SK-N-SH (cell line): ENCODE data around the gene DPEP2. TPM values are rescaled to one million over a fixed set of nuclear protein-coding genes. Genes with fewer than 3 reads are reported as not detected.
"Not testable (repeated sequence)": the region's sequence is repeated elsewhere in the genome, so short reads cannot be mapped to it uniquely, and the experiment has no call there.

Source experiments
- CTCF ChIA-PET: fragments of 300-600, 350-600 bp; formaldehyde crosslinking; extraction: SDS; loops from one replicate; lab custom pipeline; 2021; lab: Yijun Ruan, JAX
- POLR2A ChIA-PET: fragments of 350-600 bp; sonication (Branson Sonifier 250); formaldehyde crosslinking; extraction: SDS; loops from one replicate; lab custom pipeline; 2020; ENCODE audit warnings: antibody characterized with exemption, inconsistent platforms; lab: Yijun Ruan, JAX
- DNase-seq: peaks from one replicate; pipeline ENCODE4 v3.0.0; 2012
- H2AFZ ChIP-seq: fragments of 200-600 bp; sonication (generic); 2 replicates; pipeline ENCODE4 v1.8.1; 2016; ENCODE audit warnings: antibody characterized with exemption, mild to moderate bottlenecking, low read depth
- H3F3A ChIP-seq: fragments of 200-600 bp; sonication (generic); replicated peaks from 2 replicates; pipeline ENCODE3; 2016; ENCODE audit warnings: antibody characterized with exemption, mild to moderate bottlenecking; ENCODE audit not compliant: insufficient read depth
- H3K27ac ChIP-seq, 2 experiments: fragments of 200-500 bp in 1 of 2; fragments of 200-600 bp in 1 of 2; sonication (Bioruptor generic) in 1 of 2; sonication (generic), shearing (Covaris generic) in 1 of 2; 2 replicates each; pipeline versions ENCODE4 v1.5.1 to v1.6.1; 2014 to 2016; ENCODE audit warnings: low read depth in 2 of 2, inconsistent platforms in 1 of 2, low read length in 1 of 2, mild to moderate bottlenecking in 1 of 2, mixed read lengths in 1 of 2
- H3K27me3 ChIP-seq: fragments of 200-600 bp; sonication (generic), shearing (Covaris generic); 2 replicates; pipeline ENCODE4 v1.6.1; 2016; ENCODE audit warnings: mixed run types; ENCODE audit not compliant: insufficient read depth
- H3K36me3 ChIP-seq, 2 experiments: fragments of 200-500 bp in 1 of 2; fragments of 200-600 bp in 1 of 2; sonication (Bioruptor generic) in 1 of 2; sonication (generic) in 1 of 2; replicated peaks in 1 of 2; 2 replicates each; pipeline versions ENCODE3 to v1.5.1; 2014 to 2016; ENCODE audit warnings: low read length in 1 of 2, mild to moderate bottlenecking in 1 of 2; ENCODE audit not compliant: insufficient read depth in 2 of 2, control insufficient read depth in 1 of 2
- H3K4me1 ChIP-seq, 2 experiments: fragments of 200-500 bp in 1 of 2; fragments of 200-600 bp in 1 of 2; sonication (Bioruptor generic) in 1 of 2; sonication (generic), shearing (Covaris generic) in 1 of 2; 2 replicates each; pipeline versions ENCODE4 v1.5.1 to v1.6.1; 2014 to 2016; ENCODE audit warnings: low read depth in 1 of 2, low read length in 1 of 2, mixed run types in 1 of 2; ENCODE audit not compliant: insufficient read depth in 2 of 2, control insufficient read depth in 1 of 2
- H3K4me2 ChIP-seq: fragments of 200-600 bp; sonication (generic), shearing (Covaris generic); 2 replicates; pipeline ENCODE4 v1.6.1; 2017; ENCODE audit warnings: mixed run types
- H3K4me3 ChIP-seq, 2 experiments: fragments of 200-500 bp in 1 of 2; fragments of 200-600 bp in 1 of 2; sonication (Bioruptor generic) in 1 of 2; sonication (generic), shearing (Covaris generic) in 1 of 2; 2 replicates each; pipeline versions ENCODE4 v1.5.1 to v1.8.1; 2014 to 2016; ENCODE audit warnings: low read depth in 2 of 2, inconsistent platforms in 1 of 2, low read length in 1 of 2, mild to moderate bottlenecking in 1 of 2, mixed read lengths in 1 of 2, moderate library complexity in 1 of 2
- H3K79me2 ChIP-seq: fragments of 200-600 bp; sonication (generic); 2 replicates; pipeline ENCODE4 v1.8.1; 2017; ENCODE audit warnings: mild to moderate bottlenecking; ENCODE audit not compliant: insufficient read depth
- H3K9ac ChIP-seq: fragments of 200-600 bp; sonication (generic); 2 replicates; pipeline ENCODE4 v1.6.1; 2017; ENCODE audit warnings: mixed run types
- H3K9me2 ChIP-seq: fragments of 200-600 bp; sonication (generic); 2 replicates; pipeline ENCODE4 v1.6.1; 2017; ENCODE audit warnings: mixed run types
- H3K9me3 ChIP-seq: fragments of 200-600 bp; sonication (generic); 2 replicates; pipeline ENCODE4 v1.6.1; 2017; ENCODE audit warnings: mixed run types, mild to moderate bottlenecking, moderate library complexity
- H4K20me1 ChIP-seq: fragments of 200-600 bp; sonication (generic); 2 replicates; pipeline ENCODE4 v1.6.1; 2017; ENCODE audit warnings: mild to moderate bottlenecking, mixed run types; ENCODE audit not compliant: insufficient read depth
- ELF1 ChIP-seq: IDR thresholded peaks from 2 replicates; pipeline ENCODE4 v1.4.0; 2012
- EP300 ChIP-seq, 2 experiments: IDR thresholded peaks; 2 replicates each; pipeline versions ENCODE4 v1.4.0 to v1.6.1; 2012; ENCODE audit warnings: borderline replicate concordance in 1 of 2, low read depth in 1 of 2, low read length in 1 of 2
- FOXM1 ChIP-seq: IDR thresholded peaks from 2 replicates; pipeline ENCODE4 v1.4.0; 2012; ENCODE audit warnings: low read depth, mild to moderate bottlenecking
- JUND ChIP-seq: IDR thresholded peaks from 2 replicates; pipeline ENCODE4 v1.4.0; 2012
- MEF2A ChIP-seq: IDR thresholded peaks from 2 replicates; pipeline ENCODE4 v1.4.0; 2012; ENCODE audit warnings: low read depth, borderline replicate concordance
- NRF1 ChIP-seq: IDR thresholded peaks from 2 replicates; pipeline ENCODE4 v1.6.1; 2012; ENCODE audit warnings: low read depth, mild to moderate bottlenecking, low read length
- RAD21 ChIP-seq: IDR thresholded peaks from 2 replicates; pipeline ENCODE4 v1.6.1; 2012; ENCODE audit warnings: mild to moderate bottlenecking, low read length
- SMC3 ChIP-seq: IDR thresholded peaks from 2 replicates; pipeline ENCODE4 v1.6.1; 2012; ENCODE audit warnings: low read depth, low read length, improper control_type of control experiment
- TEAD4 ChIP-seq: IDR thresholded peaks from 2 replicates; pipeline ENCODE4 v1.4.0; 2012; ENCODE audit warnings: mild to moderate bottlenecking, borderline replicate concordance; ENCODE audit not compliant: insufficient read depth
- WGBS: methylation state at CpG from one replicate; pipeline ENCODE4 v1.1.6; 2017; ENCODE audit warnings: low lambda C conversion rate; 5-methylcytosine and 5-hydroxymethylcytosine counted together
- polyA plus RNA-seq, 3 experiments: library from polyadenylated mRNA; depleted of rRNA; stranded (reverse); fragments of >200 nt; gene quantifications; 2 replicates each; pipeline ENCODE4 v1.2.3, GENCODE V29; 2012
- TF ChIP-seq, protein P1 (sequence below): fragments of 150-350 bp; IDR thresholded peaks from 2 replicates; pipeline ENCODE4 v1.6.1; 2017; ENCODE audit warnings: antibody characterized with exemption, low read length, low read depth, borderline replicate concordance
- TF ChIP-seq, protein P2 (sequence below): IDR thresholded peaks from 2 replicates; pipeline ENCODE4 v1.4.0; 2012; ENCODE audit warnings: low read depth, borderline replicate concordance
- TF ChIP-seq, protein P3 (sequence below): fragments of 150-350 bp; IDR thresholded peaks from 2 replicates; pipeline ENCODE4 v1.6.1; 2016; ENCODE audit warnings: mild to moderate bottlenecking, low read depth, low read length
- TF ChIP-seq, protein P4 (sequence below): IDR thresholded peaks from 2 replicates; pipeline ENCODE4; 2012

Gene DPEP2, protein sequence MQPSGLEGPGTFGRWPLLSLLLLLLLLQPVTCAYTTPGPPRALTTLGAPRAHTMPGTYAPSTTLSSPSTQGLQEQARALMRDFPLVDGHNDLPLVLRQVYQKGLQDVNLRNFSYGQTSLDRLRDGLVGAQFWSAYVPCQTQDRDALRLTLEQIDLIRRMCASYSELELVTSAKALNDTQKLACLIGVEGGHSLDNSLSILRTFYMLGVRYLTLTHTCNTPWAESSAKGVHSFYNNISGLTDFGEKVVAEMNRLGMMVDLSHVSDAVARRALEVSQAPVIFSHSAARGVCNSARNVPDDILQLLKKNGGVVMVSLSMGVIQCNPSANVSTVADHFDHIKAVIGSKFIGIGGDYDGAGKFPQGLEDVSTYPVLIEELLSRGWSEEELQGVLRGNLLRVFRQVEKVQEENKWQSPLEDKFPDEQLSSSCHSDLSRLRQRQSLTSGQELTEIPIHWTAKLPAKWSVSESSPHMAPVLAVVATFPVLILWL
- not detected in 2 replicates for polyA plus RNA-seq (2012; rRNA removed)
- polyA plus RNA-seq (2012; cell fraction: cytosol; rRNA removed) = not detected in 2 replicates
- not detected in 2 replicates for polyA plus RNA-seq (2012; cell fraction: nucleus; rRNA removed)

DNA sequence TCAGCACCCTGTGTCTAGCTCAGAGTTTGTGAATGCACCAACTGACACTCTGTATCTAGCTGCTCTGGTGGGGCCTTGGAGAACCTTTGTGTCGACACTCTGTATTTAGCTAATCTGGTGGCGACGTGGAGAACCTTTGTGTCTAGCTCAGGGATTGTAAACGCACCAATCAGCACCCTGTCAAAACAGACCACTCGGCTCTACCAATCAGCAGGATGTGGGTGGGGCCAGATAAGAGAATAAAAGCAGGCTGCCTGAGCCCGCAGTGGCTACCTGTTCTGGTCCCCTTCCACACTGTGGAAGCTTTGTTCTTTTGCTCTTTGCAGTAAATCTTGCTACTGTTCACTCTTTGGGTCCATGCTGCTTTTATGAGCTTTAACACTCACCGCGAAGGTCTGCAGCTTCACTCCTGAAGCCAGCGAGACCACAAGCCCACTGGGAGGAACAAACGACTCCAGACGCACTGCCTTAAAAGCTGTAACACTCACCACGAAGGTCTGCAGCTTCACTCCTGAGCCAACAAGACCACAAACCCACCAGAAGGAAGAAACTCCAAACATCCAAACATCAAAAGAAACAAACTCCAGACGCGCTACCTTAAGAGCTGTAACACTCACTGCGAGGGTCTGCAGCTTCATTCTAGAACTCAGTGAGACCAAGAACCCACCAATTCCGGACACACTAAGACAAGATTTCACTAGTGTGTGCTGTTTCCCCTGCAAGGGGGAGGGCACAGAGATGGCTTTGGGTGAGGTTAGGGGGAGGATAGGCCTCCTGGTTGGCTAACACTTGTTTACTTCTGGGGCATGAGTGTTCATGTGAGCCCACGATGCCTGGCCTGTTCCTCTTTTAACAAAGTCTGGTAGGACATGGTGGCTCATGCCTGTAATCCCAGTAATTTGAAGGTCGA is at the start of gene DPEP2:
Gene DPEP2, minus strand, starts transcription at position 706 of the 910 bp plus-strand sequence. CDS start 6,272 bp downstream, outside the sequence.
- H4K20me1 ChIP-seq, H3K4me2 ChIP-seq, H3K79me2 ChIP-seq, H2AFZ ChIP-seq, H3K4me3 ChIP-seq, H3K4me1 ChIP-seq, H3K9me2 ChIP-seq, DNase-seq, H3K36me3 ChIP-seq, H3K27ac ChIP-seq, H3K9ac ChIP-seq, POLR2A ChIA-PET, H3F3A ChIP-seq, H3K9me3 ChIP-seq, H3K27me3 ChIP-seq: not testable (repeated sequence)
- 75% methylated on average over 18 of the region's 18 CpGs for WGBS
- CTCF ChIA-PET = interaction anchor here (1.1 kb wide), 1 partner anchor 9 kb away, joined by 3 read pairs; no protein-coding TSS in a partner anchor

DNA sequence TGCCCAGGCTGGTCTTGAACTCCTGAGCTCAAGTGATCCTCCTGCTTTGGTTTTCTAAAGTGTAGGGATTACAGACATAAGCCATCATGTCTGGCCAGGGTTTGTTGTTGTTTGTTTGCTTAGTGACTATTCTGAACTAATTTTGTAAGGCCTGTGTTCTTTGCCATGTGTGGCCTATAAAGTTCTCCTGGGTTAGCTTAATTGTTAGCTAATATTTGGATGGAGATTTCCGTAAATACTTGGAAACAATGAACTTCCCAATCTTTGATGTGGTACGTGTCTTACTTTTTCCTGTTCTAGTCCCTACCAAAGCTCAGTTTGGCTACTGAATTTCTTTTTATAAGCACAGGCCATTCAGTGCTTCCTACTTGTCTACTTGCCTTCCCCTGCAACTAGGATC is 48.7 kb upstream of the DPEP2 start:
- DNase-seq = no peak
- H2AFZ ChIP-seq = no peak overlapping the region
- no peaks in the 10 kb centered on the region for H3K9me2 ChIP-seq
- H3F3A ChIP-seq = no peaks in the 10 kb centered on the region
- no peak overlapping the region for H3K4me2 ChIP-seq
- no peak overlapping the region for H3K9ac ChIP-seq
- WGBS = 93% methylated on average over 2 of the region's 2 CpGs
- no peak overlapping the region for H3K4me3 ChIP-seq
- ChIA-PET POLR2A (no interaction called here), CTCF (interaction anchor here (1.6 kb wide), 1 partner anchor 165 kb away, joined by 4 read pairs; no protein-coding TSS in a partner anchor)
- no peak for TF ChIP-seq RAD21
- TF ChIP-seq MEF2A = no peak
- TF ChIP-seq SMC3 = no peak
- TF ChIP-seq, protein P1, sequence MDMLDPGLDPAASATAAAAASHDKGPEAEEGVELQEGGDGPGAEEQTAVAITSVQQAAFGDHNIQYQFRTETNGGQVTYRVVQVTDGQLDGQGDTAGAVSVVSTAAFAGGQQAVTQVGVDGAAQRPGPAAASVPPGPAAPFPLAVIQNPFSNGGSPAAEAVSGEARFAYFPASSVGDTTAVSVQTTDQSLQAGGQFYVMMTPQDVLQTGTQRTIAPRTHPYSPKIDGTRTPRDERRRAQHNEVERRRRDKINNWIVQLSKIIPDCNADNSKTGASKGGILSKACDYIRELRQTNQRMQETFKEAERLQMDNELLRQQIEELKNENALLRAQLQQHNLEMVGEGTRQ = no peak
- TF ChIP-seq EP300 (IDR thresholded peaks at IDR 0.05; ENCODE audit: borderline replicate concordance in 1 of 2, low read depth in 1 of 2, low read length in 1 of 2) = no peak
- H4K20me1 ChIP-seq = no peaks in the 10 kb centered on the region
- H3K9me3 ChIP-seq = no peaks in the 10 kb centered on the region
- H3K4me1 ChIP-seq = no peaks in the 10 kb centered on the region
- no peaks in the 10 kb centered on the region for H3K27me3 ChIP-seq
- no peak overlapping the region for H3K27ac ChIP-seq
- H3K36me3 ChIP-seq = peaks cover 2 to 7% of the 10 kb centered on the region in 2 experiments
- H3K79me2 ChIP-seq = no peaks in the 10 kb centered on the region

DNA sequence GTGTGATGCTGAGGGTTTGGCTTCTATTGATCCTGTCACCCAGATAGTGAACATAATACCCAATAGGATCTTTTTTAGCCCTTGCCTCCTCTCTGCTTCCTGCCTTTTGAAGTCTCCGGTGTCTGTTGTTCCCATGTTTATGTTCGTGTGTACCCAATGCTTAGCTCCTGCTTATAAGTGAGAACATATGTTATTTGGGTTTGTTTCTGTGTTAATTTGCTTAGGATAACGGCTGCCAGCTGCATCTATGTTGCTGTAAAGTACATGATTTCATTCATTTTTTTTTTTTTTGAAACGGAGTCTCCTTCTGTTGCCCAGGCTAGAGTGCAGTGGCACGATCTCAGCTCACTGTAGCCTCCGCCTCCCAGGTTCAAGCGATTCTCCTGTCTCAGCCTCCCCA is 46.8 kb upstream of the DPEP2 start:
- 69% methylated on average over 7 of the region's 7 CpGs for WGBS
- no peaks in the 10 kb centered on the region for H3K9me2 ChIP-seq
- no peaks in the 10 kb centered on the region for H3K79me2 ChIP-seq
- H3K36me3 ChIP-seq = peaks cover 0 to 2% of the 10 kb centered on the region in 2 experiments
- H3K27ac ChIP-seq = no peak overlapping the region
- H3K9ac ChIP-seq = no peak overlapping the region
- no peak overlapping the region for H3K4me2 ChIP-seq
- no peaks in the 10 kb centered on the region for H3F3A ChIP-seq
- no peak for DNase-seq
- H4K20me1 ChIP-seq = no peaks in the 10 kb centered on the region
- no peak overlapping the region for H2AFZ ChIP-seq
- no peaks in the 10 kb centered on the region for H3K9me3 ChIP-seq
- CTCF ChIA-PET = no interaction called here
- POLR2A ChIA-PET = interaction anchor here (0.6 kb wide), 4 partner anchors 39 to 1054 kb away, joined by 3 to 6 read pairs (median 4); no protein-coding TSS in a partner anchor
- H3K4me3 ChIP-seq = no peak overlapping the region
- H3K27me3 ChIP-seq = no peaks in the 10 kb centered on the region
- no peaks in the 10 kb centered on the region for H3K4me1 ChIP-seq
- TF ChIP-seq FOXM1 (no peak), JUND (no peak), TEAD4 (no peak), SMC3 (no peak), ELF1 (no peak), NRF1 (no peak)
- TF ChIP-seq, protein P2, sequence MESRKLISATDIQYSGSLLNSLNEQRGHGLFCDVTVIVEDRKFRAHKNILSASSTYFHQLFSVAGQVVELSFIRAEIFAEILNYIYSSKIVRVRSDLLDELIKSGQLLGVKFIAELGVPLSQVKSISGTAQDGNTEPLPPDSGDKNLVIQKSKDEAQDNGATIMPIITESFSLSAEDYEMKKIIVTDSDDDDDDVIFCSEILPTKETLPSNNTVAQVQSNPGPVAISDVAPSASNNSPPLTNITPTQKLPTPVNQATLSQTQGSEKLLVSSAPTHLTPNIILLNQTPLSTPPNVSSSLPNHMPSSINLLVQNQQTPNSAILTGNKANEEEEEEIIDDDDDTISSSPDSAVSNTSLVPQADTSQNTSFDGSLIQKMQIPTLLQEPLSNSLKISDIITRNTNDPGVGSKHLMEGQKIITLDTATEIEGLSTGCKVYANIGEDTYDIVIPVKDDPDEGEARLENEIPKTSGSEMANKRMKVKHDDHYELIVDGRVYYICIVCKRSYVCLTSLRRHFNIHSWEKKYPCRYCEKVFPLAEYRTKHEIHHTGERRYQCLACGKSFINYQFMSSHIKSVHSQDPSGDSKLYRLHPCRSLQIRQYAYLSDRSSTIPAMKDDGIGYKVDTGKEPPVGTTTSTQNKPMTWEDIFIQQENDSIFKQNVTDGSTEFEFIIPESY = no peak
- TF ChIP-seq, protein P3, sequence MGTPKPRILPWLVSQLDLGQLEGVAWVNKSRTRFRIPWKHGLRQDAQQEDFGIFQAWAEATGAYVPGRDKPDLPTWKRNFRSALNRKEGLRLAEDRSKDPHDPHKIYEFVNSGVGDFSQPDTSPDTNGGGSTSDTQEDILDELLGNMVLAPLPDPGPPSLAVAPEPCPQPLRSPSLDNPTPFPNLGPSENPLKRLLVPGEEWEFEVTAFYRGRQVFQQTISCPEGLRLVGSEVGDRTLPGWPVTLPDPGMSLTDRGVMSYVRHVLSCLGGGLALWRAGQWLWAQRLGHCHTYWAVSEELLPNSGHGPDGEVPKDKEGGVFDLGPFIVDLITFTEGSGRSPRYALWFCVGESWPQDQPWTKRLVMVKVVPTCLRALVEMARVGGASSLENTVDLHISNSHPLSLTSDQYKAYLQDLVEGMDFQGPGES = no peak
- TF ChIP-seq, protein P4, sequence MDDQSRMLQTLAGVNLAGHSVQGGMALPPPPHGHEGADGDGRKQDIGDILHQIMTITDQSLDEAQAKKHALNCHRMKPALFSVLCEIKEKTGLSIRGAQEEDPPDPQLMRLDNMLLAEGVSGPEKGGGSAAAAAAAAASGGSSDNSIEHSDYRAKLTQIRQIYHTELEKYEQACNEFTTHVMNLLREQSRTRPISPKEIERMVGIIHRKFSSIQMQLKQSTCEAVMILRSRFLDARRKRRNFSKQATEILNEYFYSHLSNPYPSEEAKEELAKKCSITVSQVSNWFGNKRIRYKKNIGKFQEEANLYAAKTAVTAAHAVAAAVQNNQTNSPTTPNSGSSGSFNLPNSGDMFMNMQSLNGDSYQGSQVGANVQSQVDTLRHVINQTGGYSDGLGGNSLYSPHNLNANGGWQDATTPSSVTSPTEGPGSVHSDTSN = no peak
